HFFc6 (cell line): ENCODE data around the gene SLC5A3. TPM values are rescaled to one million over a fixed set of nuclear protein-coding genes. Genes with fewer than 3 reads are reported as not detected.

Experiments used
- DNase-seq: peaks from one replicate; pipeline ENCODE4 v3.0.0-alpha.2; 2018
- H3K27ac Mint-ChIP-seq: 2 replicates; pipeline ENCODE4 v1.8.0; 2020; ENCODE audit warnings: mild to moderate bottlenecking, mixed read lengths
- H3K27me3 Mint-ChIP-seq: 2 replicates; pipeline ENCODE4 v1.8.0; 2021; ENCODE audit warnings: mild to moderate bottlenecking, moderate library complexity, mixed read lengths; ENCODE audit not compliant: insufficient read depth
- H3K36me3 Mint-ChIP-seq: 2 replicates; pipeline ENCODE4 v1.8.0; 2021; ENCODE audit warnings: low read depth, mixed read lengths
- H3K4me1 Mint-ChIP-seq: 2 replicates; pipeline ENCODE4 v1.8.0; 2020; ENCODE audit warnings: low read depth, mixed read lengths
- H3K4me3 Mint-ChIP-seq: 2 replicates; pipeline ENCODE4 v1.8.0; 2020; ENCODE audit warnings: mild to moderate bottlenecking, moderate library complexity, mixed read lengths
- H3K9me3 Mint-ChIP-seq: 2 replicates; pipeline ENCODE4 v1.8.0; 2020; ENCODE audit warnings: mild to moderate bottlenecking, mixed read lengths
- total RNA-seq, 6 experiments: library from RNA; stranded (reverse); fragmentation: NEBNext Ultra II Directional; extraction: Animal tissue kit (Norgen Biotek cat#: 25700); gene quantifications; 2 replicates in 1 of 6; 3 replicates in 5 of 6; pipeline ENCODE4 v1.2.3, GENCODE V29; 2021
- TF ChIP-seq, protein P1 (sequence below): fragments of 200-600 bp; sonication (generic); IDR thresholded peaks from 2 replicates; pipeline ENCODE4 v1.5.0; 2021; ENCODE audit warnings: antibody characterized with exemption, mild to moderate bottlenecking

SLC5A3 gene
- total RNA-seq, 6 experiments from 2014 or later, result 7.3 to 21.1 (median 8.8) TPM

DNA sequence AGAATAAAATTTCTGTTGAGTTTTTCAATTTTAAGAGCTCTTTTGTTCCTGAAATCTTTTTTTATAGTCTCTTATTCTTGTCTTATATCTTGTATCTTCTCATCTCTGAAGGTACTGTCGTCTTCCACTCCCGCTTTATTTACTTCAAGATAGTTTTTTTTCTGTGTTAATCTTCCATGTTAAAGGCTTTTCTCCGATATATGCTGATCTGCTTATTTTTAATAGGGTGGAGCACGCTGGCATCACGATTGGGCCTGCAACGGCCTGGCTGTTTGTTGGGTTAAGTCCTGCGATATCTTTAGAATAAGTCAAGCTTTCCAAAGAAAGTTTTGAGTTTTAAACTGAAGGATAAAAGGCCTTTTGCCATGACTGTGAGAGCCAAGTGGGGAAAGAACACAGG, 35.7 kb downstream of the SLC5A3 start:
- H3K4me3 Mint-ChIP-seq, result no peak overlapping the region
- H3K9me3 Mint-ChIP-seq, result no peaks in the 10 kb centered on the region
- TF ChIP-seq, protein P1, sequence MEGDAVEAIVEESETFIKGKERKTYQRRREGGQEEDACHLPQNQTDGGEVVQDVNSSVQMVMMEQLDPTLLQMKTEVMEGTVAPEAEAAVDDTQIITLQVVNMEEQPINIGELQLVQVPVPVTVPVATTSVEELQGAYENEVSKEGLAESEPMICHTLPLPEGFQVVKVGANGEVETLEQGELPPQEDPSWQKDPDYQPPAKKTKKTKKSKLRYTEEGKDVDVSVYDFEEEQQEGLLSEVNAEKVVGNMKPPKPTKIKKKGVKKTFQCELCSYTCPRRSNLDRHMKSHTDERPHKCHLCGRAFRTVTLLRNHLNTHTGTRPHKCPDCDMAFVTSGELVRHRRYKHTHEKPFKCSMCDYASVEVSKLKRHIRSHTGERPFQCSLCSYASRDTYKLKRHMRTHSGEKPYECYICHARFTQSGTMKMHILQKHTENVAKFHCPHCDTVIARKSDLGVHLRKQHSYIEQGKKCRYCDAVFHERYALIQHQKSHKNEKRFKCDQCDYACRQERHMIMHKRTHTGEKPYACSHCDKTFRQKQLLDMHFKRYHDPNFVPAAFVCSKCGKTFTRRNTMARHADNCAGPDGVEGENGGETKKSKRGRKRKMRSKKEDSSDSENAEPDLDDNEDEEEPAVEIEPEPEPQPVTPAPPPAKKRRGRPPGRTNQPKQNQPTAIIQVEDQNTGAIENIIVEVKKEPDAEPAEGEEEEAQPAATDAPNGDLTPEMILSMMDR, result no peak
- peaks cover 29% of the 10 kb centered on the region for H3K4me1 Mint-ChIP-seq
- DNase-seq, result no peak
- H3K27me3 Mint-ChIP-seq, result no peaks in the 10 kb centered on the region; the same call in none of the 2 replicates
- H3K27ac Mint-ChIP-seq, result no peak overlapping the region
- peaks cover 25% of the 10 kb centered on the region for H3K36me3 Mint-ChIP-seq

DNA sequence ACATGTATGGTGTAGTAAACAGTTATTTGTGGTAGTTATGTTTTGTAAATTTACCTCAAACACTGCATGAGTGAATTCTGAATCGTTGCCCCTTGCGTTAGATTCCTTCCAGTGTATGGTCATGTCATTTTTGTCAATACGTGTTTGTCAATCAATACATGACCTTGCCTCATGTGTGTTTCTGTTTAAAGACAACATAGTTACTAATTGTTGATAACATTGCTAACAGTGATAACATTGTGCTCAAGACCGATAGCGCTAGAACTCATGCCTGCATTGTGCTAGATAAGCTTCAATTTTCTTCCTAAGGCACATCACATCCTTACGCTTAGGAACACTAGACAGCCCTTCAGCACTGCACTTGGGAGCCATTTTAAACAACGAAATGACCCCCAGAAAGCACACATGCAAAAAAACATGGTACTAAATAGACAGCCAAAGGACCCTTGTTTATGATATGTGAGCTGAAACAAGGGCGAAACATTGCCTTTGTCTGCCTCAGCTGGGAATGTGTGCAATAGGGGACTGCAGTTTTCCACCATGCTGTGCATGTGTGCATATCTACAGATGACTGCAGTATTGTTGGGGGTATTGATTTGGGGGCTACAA, 37.3 kb downstream of the SLC5A3 start:
- no peak overlapping the region for H3K27ac Mint-ChIP-seq
- no peaks in the 10 kb centered on the region for H3K9me3 Mint-ChIP-seq
- H3K27me3 Mint-ChIP-seq, result no peaks in the 10 kb centered on the region; the same call in none of the 2 replicates
- H3K4me1 Mint-ChIP-seq, result peaks cover 29% of the 10 kb centered on the region
- TF ChIP-seq, protein P1, result no peak
- H3K4me3 Mint-ChIP-seq, result no peak overlapping the region
- H3K36me3 Mint-ChIP-seq, result peaks cover 26% of the 10 kb centered on the region
- no peak for DNase-seq

GRCh38 chr21:34112316-34113033, 39.1 kb downstream of the SLC5A3 start:
- H3K4me1 Mint-ChIP-seq, result peaks cover 20% of the 10 kb centered on the region
- H3K9me3 Mint-ChIP-seq, result no peaks in the 10 kb centered on the region
- H3K27ac Mint-ChIP-seq, result no peak overlapping the region
- no peak overlapping the region for H3K4me3 Mint-ChIP-seq
- TF ChIP-seq, protein P1, result no peak
- H3K27me3 Mint-ChIP-seq, result no peaks in the 10 kb centered on the region; the same call in none of the 2 replicates
- DNase-seq, result no peak
- peaks cover 22% of the 10 kb centered on the region for H3K36me3 Mint-ChIP-seq

DNA sequence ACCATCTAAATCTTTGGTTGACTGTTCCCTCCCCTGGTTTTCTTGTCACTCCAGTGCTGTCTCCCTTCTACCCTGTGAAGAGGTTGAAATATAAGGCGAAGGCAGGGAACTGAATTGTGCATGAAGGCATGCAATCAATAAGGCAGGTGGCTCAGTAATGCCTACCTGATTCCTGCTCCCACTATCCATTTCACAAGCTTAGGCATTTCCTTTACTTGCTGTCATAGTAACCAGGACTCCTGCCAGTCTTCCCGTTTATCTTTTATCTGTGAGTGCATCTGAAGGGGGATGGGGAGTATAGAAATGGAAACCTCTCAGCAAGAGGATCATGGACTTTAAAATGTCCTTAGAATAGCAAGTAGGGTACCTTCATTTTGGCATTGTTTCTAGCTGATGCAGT, 40.5 kb downstream of the SLC5A3 start:
- TF ChIP-seq, protein P1, result no peak
- H3K4me3 Mint-ChIP-seq, result no peak overlapping the region
- H3K36me3 Mint-ChIP-seq, result peaks cover 22% of the 10 kb centered on the region
- H3K9me3 Mint-ChIP-seq, result no peaks in the 10 kb centered on the region
- peaks cover 20% of the 10 kb centered on the region for H3K4me1 Mint-ChIP-seq
- no peak for DNase-seq
- H3K27me3 Mint-ChIP-seq, result no peaks in the 10 kb centered on the region; the same call in none of the 2 replicates
- peak overlapping the region; percentile 10; the same call in 1 of the 2 replicates for H3K27ac Mint-ChIP-seq

DNA sequence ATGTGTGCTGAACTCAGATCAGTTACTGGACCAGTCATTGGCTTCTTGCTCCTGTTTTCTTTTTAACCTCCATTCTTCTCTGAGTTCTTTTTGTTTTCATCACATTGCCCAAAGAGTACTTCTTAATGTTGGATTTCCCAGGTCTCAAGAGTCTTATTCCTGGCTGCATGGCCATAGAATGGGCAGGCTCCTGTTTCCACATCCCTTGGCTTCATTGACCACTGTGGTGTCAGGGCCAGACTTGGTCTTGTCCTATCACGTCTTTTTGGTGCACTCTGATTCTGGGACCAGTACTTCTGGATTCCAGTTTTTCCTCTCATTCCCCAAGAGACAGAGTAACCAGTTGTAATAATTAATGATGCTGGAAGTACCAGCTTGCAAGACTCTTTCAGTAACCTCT, 41.8 kb downstream of the SLC5A3 start:
- TF ChIP-seq, protein P1, result no peak
- H3K27ac Mint-ChIP-seq, result no peak overlapping the region
- no peaks in the 10 kb centered on the region; the same call in none of the 2 replicates for H3K27me3 Mint-ChIP-seq
- H3K36me3 Mint-ChIP-seq, result peaks cover 22% of the 10 kb centered on the region
- H3K4me1 Mint-ChIP-seq, result peaks cover 20% of the 10 kb centered on the region
- no peaks in the 10 kb centered on the region for H3K9me3 Mint-ChIP-seq
- H3K4me3 Mint-ChIP-seq, result no peak overlapping the region
- DNase-seq, result no peak
